GM19372 (cell line): ENCODE data around the gene GAPDHS.

ENCODE experiments used
- ATAC-seq: cut with Tn5 transposase; IDR thresholded peaks from one replicate; pipeline ENCODE4 v1.9.1; 2021; ENCODE audit warnings: mild to moderate bottlenecking, low read depth, moderate library complexity; ENCODE audit not compliant: unreplicated experiment

GAPDHS gene

GRCh38 chr19:35555301-35556005, 22.2 kb downstream of the GAPDHS start:
- ATAC-seq = no peak

GRCh38 chr19:35556025-35556590, 22.9 kb downstream of the GAPDHS start:
- ATAC-seq = no peak

- no peak for ATAC-seq
These were observed 23.7 kb downstream of the GAPDHS start for GRCh38 chr19:35556846-35557538.

GRCh38 chr19:35557539-35558399, 24.5 kb downstream of the GAPDHS start:
- no peak for ATAC-seq

GRCh38 chr19:35558400-35559280, 25.4 kb downstream of the GAPDHS start:
- ATAC-seq = no peak

- ATAC-seq = no peak
These were observed 26.0 kb downstream of the GAPDHS start for GRCh38 chr19:35559281-35559659.

- ATAC-seq = no peak
These were observed 26.5 kb downstream of the GAPDHS start for GRCh38 chr19:35559781-35560180.

- ATAC-seq = no peak
These were observed 27.0 kb downstream of the GAPDHS start for GRCh38 chr19:35560271-35560670.

GRCh38 chr19:35560677-35561076, 27.4 kb downstream of the GAPDHS start:
- ATAC-seq = no peak

- no peak for ATAC-seq
These were observed 28.2 kb downstream of the GAPDHS start for GRCh38 chr19:35561436-35561835.

- no peak for ATAC-seq
These were observed 29.1 kb downstream of the GAPDHS start for GRCh38 chr19:35562336-35562735.

- no peak for ATAC-seq
These were observed 29.5 kb downstream of the GAPDHS start for GRCh38 chr19:35562776-35563175.

GRCh38 chr19:35563207-35563829, 30.1 kb downstream of the GAPDHS start, which contains the start of gene ATP4A:
Gene ATP4A (minus strand): TSS chr19:35563658. CDS start chr19:35563629, 29 bp downstream.
- no peak for ATAC-seq

GRCh38 chr19:35565016-35565856, 32.0 kb downstream of the GAPDHS start:
- ATAC-seq = no peak

GRCh38 chr19:35566738-35567137, 33.5 kb downstream of the GAPDHS start:
- ATAC-seq = no peak

- no peak for ATAC-seq
These were observed 36.1 kb downstream of the GAPDHS start for GRCh38 chr19:35569281-35569781.

GRCh38 chr19:35571406-35571965, 38.2 kb downstream of the GAPDHS start:
- no peak for ATAC-seq

- no peak for ATAC-seq
These were observed 44.7 kb downstream of the GAPDHS start for GRCh38 chr19:35577918-35578317.
